HL-60 (cell line): ENCODE measurements around the gene TNFSF13B.

Experiments
- POLR2AphosphoS5 ChIP-seq: IDR thresholded peaks from 2 replicates; pipeline ENCODE4 v1.6.1; 2012; ENCODE audit warnings: low read depth
- SPI1 ChIP-seq: IDR thresholded peaks from 2 replicates; pipeline ENCODE4 v1.6.1; 2012; ENCODE audit warnings: low read depth, mild to moderate bottlenecking, borderline replicate concordance
- TF ChIP-seq, protein P1 (sequence below): IDR thresholded peaks from one replicate; pipeline ENCODE4 v1.5.1; 2011; ENCODE audit warnings: low read length, control low read depth, inconsistent platforms; ENCODE audit not compliant: insufficient read depth

GRCh38 chr13:108281901-108282300, 12.4 kb downstream of the TNFSF13B start:
- no peak for TF ChIP-seq POLR2AphosphoS5
- TF ChIP-seq, protein P1, sequence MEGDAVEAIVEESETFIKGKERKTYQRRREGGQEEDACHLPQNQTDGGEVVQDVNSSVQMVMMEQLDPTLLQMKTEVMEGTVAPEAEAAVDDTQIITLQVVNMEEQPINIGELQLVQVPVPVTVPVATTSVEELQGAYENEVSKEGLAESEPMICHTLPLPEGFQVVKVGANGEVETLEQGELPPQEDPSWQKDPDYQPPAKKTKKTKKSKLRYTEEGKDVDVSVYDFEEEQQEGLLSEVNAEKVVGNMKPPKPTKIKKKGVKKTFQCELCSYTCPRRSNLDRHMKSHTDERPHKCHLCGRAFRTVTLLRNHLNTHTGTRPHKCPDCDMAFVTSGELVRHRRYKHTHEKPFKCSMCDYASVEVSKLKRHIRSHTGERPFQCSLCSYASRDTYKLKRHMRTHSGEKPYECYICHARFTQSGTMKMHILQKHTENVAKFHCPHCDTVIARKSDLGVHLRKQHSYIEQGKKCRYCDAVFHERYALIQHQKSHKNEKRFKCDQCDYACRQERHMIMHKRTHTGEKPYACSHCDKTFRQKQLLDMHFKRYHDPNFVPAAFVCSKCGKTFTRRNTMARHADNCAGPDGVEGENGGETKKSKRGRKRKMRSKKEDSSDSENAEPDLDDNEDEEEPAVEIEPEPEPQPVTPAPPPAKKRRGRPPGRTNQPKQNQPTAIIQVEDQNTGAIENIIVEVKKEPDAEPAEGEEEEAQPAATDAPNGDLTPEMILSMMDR, result no peak
- no peak for TF ChIP-seq SPI1
